WTC11 (cell line): ENCODE data around the gene CALCA.

ENCODE experiments used
- ERG ChIP-seq: fragments of 250-450 bp; sonication (Bioruptor Pico); IDR thresholded peaks from 2 replicates; pipeline ENCODE4 v1.8.0; 2021; ENCODE audit warnings: mild to moderate bottlenecking
- FOXJ3 ChIP-seq: sonication (generic); formaldehyde crosslinking; IDR thresholded peaks from 2 replicates; pipeline ENCODE4 v1.9.0; 2021; ENCODE audit warnings: missing genetic modification reagents, mild to moderate bottlenecking, borderline replicate concordance
- FOXK1 ChIP-seq: sonication (generic); formaldehyde crosslinking; IDR thresholded peaks from 2 replicates; pipeline ENCODE4 v1.8.0; 2022; ENCODE audit warnings: mild to moderate bottlenecking, moderate library complexity, missing genetic modification reagents
- RELA ChIP-seq: sonication (generic); formaldehyde crosslinking; IDR thresholded peaks from 2 replicates; pipeline ENCODE4 v1.8.1; 2022; ENCODE audit warnings: missing genetic modification reagents, mild to moderate bottlenecking, borderline replicate concordance

DNA sequence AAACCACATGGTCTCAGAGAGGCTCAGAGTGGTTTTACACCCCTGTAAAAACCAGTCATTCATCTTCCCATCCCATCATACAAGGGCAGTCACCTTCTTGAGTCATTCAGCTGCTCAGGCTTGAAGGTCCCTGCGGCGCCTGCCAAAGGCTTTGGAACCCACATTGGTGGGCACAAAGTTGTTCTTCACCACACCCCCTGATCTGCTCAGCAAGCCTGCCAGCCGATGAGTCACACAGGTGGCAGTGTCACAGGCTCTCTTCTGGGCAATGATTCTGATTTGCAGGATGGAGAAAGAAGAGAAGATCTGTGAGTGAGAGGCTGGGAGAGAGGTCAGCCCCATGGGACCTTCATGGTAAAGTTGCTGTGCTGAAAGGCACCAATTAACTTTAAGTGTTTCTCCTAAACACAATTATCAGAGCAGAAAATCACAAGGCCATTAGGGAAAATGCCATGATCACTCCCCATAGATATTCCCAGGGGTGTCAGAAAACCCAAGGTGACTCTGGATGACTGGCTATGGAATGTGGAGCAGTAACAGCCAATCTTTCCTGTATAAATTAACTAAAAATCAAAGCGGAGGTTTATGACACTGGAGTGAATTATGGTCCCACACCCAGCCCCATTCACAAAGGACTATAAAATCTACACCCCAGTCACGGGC lies 4.4 kb downstream of the CALCA start:
- TF ChIP-seq FOXJ3 (CRISPR knock-in tag) (no peak), ERG (CRISPR knock-in tag) (no peak), FOXK1 (CRISPR knock-in tag) (no peak), RELA (CRISPR knock-in tag) (no peak)
